DOHH2 (cell line): ENCODE results near the gene PRCP.
"Not testable (repeated sequence)": the region's sequence is repeated elsewhere in the genome, so short reads cannot be mapped to it uniquely, and the experiment has no call there.

Experiments
- EZH2phosphoT487 ChIP-seq: fragments of 200-600 bp; sonication (generic); IDR thresholded peaks from 2 replicates; pipeline ENCODE4 v1.6.1; 2017; ENCODE audit warnings: borderline replicate concordance, mild to moderate bottlenecking, antibody characterized with exemption, low read length, moderate library complexity, mixed read lengths
- TF ChIP-seq, protein P1 (sequence below): fragments of 200-600 bp; sonication (generic); IDR thresholded peaks from one replicate; pipeline ENCODE4 v1.5.1; 2014; ENCODE audit warnings: antibody characterized with exemption, mild to moderate bottlenecking, low read depth, low read length; ENCODE audit not compliant: poor library complexity, severe bottlenecking

GRCh38 chr11:82920227-82920626, 20.0 kb upstream of the PRCP start:
- TF ChIP-seq, protein P1, sequence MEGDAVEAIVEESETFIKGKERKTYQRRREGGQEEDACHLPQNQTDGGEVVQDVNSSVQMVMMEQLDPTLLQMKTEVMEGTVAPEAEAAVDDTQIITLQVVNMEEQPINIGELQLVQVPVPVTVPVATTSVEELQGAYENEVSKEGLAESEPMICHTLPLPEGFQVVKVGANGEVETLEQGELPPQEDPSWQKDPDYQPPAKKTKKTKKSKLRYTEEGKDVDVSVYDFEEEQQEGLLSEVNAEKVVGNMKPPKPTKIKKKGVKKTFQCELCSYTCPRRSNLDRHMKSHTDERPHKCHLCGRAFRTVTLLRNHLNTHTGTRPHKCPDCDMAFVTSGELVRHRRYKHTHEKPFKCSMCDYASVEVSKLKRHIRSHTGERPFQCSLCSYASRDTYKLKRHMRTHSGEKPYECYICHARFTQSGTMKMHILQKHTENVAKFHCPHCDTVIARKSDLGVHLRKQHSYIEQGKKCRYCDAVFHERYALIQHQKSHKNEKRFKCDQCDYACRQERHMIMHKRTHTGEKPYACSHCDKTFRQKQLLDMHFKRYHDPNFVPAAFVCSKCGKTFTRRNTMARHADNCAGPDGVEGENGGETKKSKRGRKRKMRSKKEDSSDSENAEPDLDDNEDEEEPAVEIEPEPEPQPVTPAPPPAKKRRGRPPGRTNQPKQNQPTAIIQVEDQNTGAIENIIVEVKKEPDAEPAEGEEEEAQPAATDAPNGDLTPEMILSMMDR, result not testable (repeated sequence)
- TF ChIP-seq EZH2phosphoT487, result not testable (repeated sequence)
